Measurements from ENCODE around the gene SSTR4.

SSTR4 gene

GRCh38 chr20:23087587-23088251 is 52.6 kb downstream of the SSTR4 start:
- DNase-seq (ENCODE audit: low read depth in 2 of 2), result no peak
- no peak for TF ChIP-seq CTCF (IDR thresholded peaks at IDR 0.05; ENCODE audit: low read depth, low read length)
- no peak overlapping the region for H3K4me3 ChIP-seq (replicated peaks in 1 of 2; ENCODE audit: low read depth in 2 of 2, low read length in 2 of 2)
